Gastrocnemius medialis (tissue), 4 donors: Measurements from ENCODE around the gene CGREF1. TPM values are rescaled to one million over a fixed set of nuclear protein-coding genes. Genes with fewer than 3 reads are reported as not detected.

ENCODE experiments used
- ATAC-seq, 2 donors: fragments of 150-250 bp; one replicate each; pipeline ENCODE4 v1.9.1; 2016
- DNase-seq, 2 donors: peaks; one replicate each; pipeline ENCODE4 v3.0.0-alpha.2; 2019
- H3K27ac ChIP-seq, 4 donors: fragments of 200-600 bp; sonication (generic); 1 replicate in 1 of 4; 2 replicates in 3 of 4; pipeline ENCODE4 v1.5.1; 2016 to 2018; ENCODE audit warnings: mild to moderate bottlenecking in 2 of 4, moderate library complexity in 1 of 4
- H3K27me3 ChIP-seq, 3 donors: fragments of 200-600 bp; sonication (generic) in 2 of 3; 1 replicate in 1 of 3; 2 replicates in 2 of 3; pipeline versions ENCODE4 v1.5.1 to v1.6.0; 2016 to 2019; ENCODE audit warnings: mild to moderate bottlenecking in 1 of 3, moderate library complexity in 1 of 3
- H3K36me3 ChIP-seq, 2 donors: fragments of 200-600 bp; sonication (generic) in 1 of 2; one replicate each; pipeline ENCODE4 v1.5.1; 2017 to 2018
- H3K4me1 ChIP-seq, 2 donors: fragments of 200-600 bp; sonication (generic) in 1 of 2; one replicate each; pipeline ENCODE4 v1.5.1; 2016 to 2017; ENCODE audit warnings: mild to moderate bottlenecking in 2 of 2
- H3K4me3 ChIP-seq, 4 donors: fragments of 200-600 bp; sonication (generic) in 3 of 4; 1 replicate in 1 of 4; 2 replicates in 3 of 4; pipeline ENCODE4 v1.5.1; 2016 to 2019; ENCODE audit warnings: mild to moderate bottlenecking in 2 of 4
- H3K9me3 ChIP-seq, 3 donors: fragments of 200-600 bp; sonication (generic) in 2 of 3; 1 replicate in 1 of 3; 2 replicates in 2 of 3; pipeline ENCODE4 v1.5.1; 2016 to 2019
- CTCF ChIP-seq, 5 experiments: fragments of 450-650 bp in 3 of 5; fragments of 200-600 bp in 2 of 5; sonication (generic) in 2 of 5; IDR thresholded peaks in 4 of 5; conservative IDR thresholded peaks in 1 of 5; 1 replicate in 4 of 5; 2 replicates in 1 of 5; pipeline ENCODE4 v1.5.1; 2016 to 2019; ENCODE audit warnings: antibody characterized with exemption in 5 of 5, mild to moderate bottlenecking in 3 of 5, moderate library complexity in 3 of 5
- POLR2A ChIP-seq, 2 donors: fragments of 450-650 bp; IDR thresholded peaks; one replicate each; pipeline ENCODE4 v1.6.1; 2017; ENCODE audit warnings: antibody characterized with exemption in 2 of 2, mild to moderate bottlenecking in 2 of 2, moderate library complexity in 2 of 2
- in situ Hi-C, 4 donors: fragments of 200-750 bp; cut with MboI; loops; one replicate each; pipeline versions ENCODE4 v1.15.0 to v1.8.0; 2017; ENCODE audit warnings: low sequenced_read_pairs in 4 of 4
- intact Hi-C: fragments of 100-400 bp; cut with DNase I; formaldehyde crosslinking; loops from one replicate; pipeline ENCODE4 v1.15.1; 2023; ENCODE audit warnings: low total_unique reads
- total RNA-seq, 4 donors: library from RNA; depleted of rRNA; stranded (reverse); fragments of >200 nt; gene quantifications; one replicate each; pipeline versions ENCODE4 v1.1.0 to v1.2.3, GENCODE V29; 2016

Gene CGREF1
- total RNA-seq, 4 donors from 2014 or later, result 1.2 to 7.1 (median 4.3) TPM

DNA sequence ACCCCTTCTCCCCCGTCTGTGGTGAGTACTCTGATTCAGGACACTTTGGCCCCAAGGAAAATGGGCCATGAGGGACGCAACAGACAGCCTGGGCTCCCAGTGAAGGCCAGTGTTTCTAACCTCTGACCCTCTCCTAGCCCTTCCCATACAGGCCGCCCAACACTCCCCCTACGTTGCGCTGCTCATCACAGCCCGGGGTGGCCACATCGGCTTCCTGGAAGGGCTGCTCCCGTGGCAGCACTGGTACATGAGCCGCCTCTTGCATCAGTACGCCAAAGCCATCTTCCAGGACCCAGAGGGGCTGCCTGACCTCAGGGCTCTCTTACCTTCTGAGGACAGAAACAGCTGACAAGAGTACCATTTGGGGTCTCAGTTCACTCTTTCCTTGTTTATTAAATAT, 11.5 kb upstream of the CGREF1 start:
- Histone ChIP-seq H3K36me3 (peaks cover 0 to 25% of the 10 kb centered on the region in 2 donors), H3K4me3 (no peak overlapping the region), H3K9me3 (no peaks in the 10 kb centered on the region), H3K4me1 (peaks cover 23 to 30% of the 10 kb centered on the region in 2 donors), H3K27ac (no peak overlapping the region), H3K27me3 (no peaks in the 10 kb centered on the region)
- no peak for DNase-seq
- in situ Hi-C loops, result no loop called here
- intact Hi-C loops, result no loop called here
- TF ChIP-seq POLR2A (IDR thresholded peaks at IDR 0.05) (no peak), CTCF (IDR thresholded peaks at IDR 0.05 in 4 of 5, conservative IDR thresholded peaks at IDR 0.05 in 1 of 5) (no peak)
- ATAC-seq, result no peak

DNA sequence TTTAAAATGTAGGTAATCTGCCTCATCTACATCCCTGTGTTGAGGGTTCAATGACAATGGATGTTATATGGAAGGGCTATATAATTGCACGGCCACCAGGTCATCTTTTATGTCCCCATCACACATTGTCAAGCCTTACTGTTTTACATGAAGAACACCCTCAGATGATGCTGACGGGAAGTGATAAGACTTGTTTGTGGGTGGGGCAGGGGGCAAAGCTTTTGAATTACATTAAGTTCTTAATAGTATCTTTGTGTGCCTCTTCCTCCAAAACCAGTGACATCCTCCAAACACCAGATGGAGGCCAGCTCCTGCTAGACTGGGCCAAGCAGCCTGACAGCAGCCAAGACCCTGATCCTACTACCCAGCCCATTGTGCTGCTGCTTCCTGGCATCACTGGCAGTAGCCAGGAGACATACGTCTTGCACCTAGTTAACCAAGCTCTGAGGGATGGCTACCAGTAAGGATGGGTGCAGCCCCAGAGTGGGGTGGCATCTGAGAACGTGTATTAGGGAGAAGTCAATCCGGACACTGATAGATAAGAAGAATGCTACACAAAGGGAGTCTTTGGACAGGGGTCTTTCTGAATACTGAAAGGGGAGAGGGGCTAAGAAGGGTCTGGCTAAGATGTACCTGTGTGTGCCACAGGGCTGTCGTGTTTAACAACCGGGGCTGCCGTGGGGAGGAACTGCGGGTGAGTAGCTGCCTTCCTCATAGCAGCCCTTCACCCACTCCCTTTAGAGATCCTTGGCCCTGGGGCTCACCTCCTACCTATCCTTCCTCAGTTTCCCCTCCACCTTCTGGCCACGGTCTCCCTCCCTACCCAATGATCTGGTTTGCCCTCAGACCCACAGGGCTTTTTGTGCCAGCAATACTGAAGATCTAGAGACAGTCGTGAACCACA, 10.0 kb upstream of the CGREF1 start:
- Histone ChIP-seq H3K27me3 (no peaks in the 10 kb centered on the region), H3K4me3 (no peak overlapping the region), H3K27ac (peak overlapping the region in 3 of 4 donors; percentile 27 to 49 (median 35)), H3K4me1 (peaks cover 23 to 37% of the 10 kb centered on the region in 2 donors), H3K36me3 (peaks cover 0 to 25% of the 10 kb centered on the region in 2 donors), H3K9me3 (no peaks in the 10 kb centered on the region)
- intact Hi-C loops, result no loop called here
- ATAC-seq (no peak), DNase-seq (no peak)
- TF ChIP-seq CTCF (IDR thresholded peaks at IDR 0.05 in 4 of 5, conservative IDR thresholded peaks at IDR 0.05 in 1 of 5), result no peak
- TF ChIP-seq POLR2A (IDR thresholded peaks at IDR 0.05), result no peak
- in situ Hi-C loops, result no loop called here

GRCh38 chr2:27127883-27128667, 9.1 kb upstream of the CGREF1 start:
- ATAC-seq (no peak), DNase-seq (no peak)
- H3K27me3 ChIP-seq, result no peaks in the 10 kb centered on the region
- peaks cover 22 to 30% of the 10 kb centered on the region in 2 donors for H3K4me1 ChIP-seq
- H3K36me3 ChIP-seq, result peaks cover 0 to 25% of the 10 kb centered on the region in 2 donors
- intact Hi-C loops, result no loop called here
- H3K9me3 ChIP-seq, result no peaks in the 10 kb centered on the region
- no peak for TF ChIP-seq POLR2A (IDR thresholded peaks at IDR 0.05)
- TF ChIP-seq CTCF (IDR thresholded peaks at IDR 0.05 in 4 of 5, conservative IDR thresholded peaks at IDR 0.05 in 1 of 5), result no peak
- peak overlapping the region in 3 of 4 donors; percentile 35 to 49 (median 48) for H3K27ac ChIP-seq
- in situ Hi-C loops, result no loop called here
- H3K4me3 ChIP-seq, result no peak overlapping the region

GRCh38 chr2:27126252-27126710, 7.4 kb upstream of the CGREF1 start:
- Histone ChIP-seq H3K36me3 (peaks cover 0 to 9% of the 10 kb centered on the region in 2 donors), H3K27ac (peak overlapping the region; percentile 83 to 93 (median 86)), H3K27me3 (no peaks in the 10 kb centered on the region), H3K9me3 (no peaks in the 10 kb centered on the region), H3K4me3 (no peak overlapping the region), H3K4me1 (peaks cover 15 to 27% of the 10 kb centered on the region in 2 donors)
- intact Hi-C loops, result no loop called here
- peak; percentile 75 to 96 for ATAC-seq
- peak; percentile 82 to 84 for DNase-seq
- TF ChIP-seq CTCF (IDR thresholded peaks at IDR 0.05 in 4 of 5, conservative IDR thresholded peaks at IDR 0.05 in 1 of 5) (no peak), POLR2A (IDR thresholded peaks at IDR 0.05) (peak in 1 of 2 donors; percentile 55)
- in situ Hi-C loops, result no loop called here
